Upper lobe of right lung (tissue), 1 donor: ENCODE results near the gene PTPRM. TPM values are rescaled to one million over a fixed set of nuclear protein-coding genes. Genes with fewer than 3 reads are reported as not detected.

Experiments used
- ATAC-seq: fragments of 200-7000 bp; cut with Tn5 transposase; one replicate; pipeline ENCODE4 v1.9.1; 2020; ENCODE audit warnings: mild to moderate bottlenecking, moderate library complexity
- DNase-seq: peaks from one replicate; pipeline ENCODE4 v3.0.0-alpha.2; 2020
- H3K27ac ChIP-seq: fragments of 200-600 bp; one replicate; pipeline ENCODE4 v1.8.0; 2022
- H3K27me3 ChIP-seq: fragments of 200-600 bp; one replicate; pipeline ENCODE4 v1.8.0; 2022; ENCODE audit warnings: mild to moderate bottlenecking
- H3K36me3 ChIP-seq: fragments of 200-600 bp; one replicate; pipeline ENCODE4 v1.8.0; 2022
- H3K4me1 ChIP-seq: fragments of 200-600 bp; one replicate; pipeline ENCODE4 v1.8.0; 2022
- H3K4me3 ChIP-seq: fragments of 200-600 bp; one replicate; pipeline ENCODE4 v1.8.0; 2022; ENCODE audit warnings: mild to moderate bottlenecking
- H3K9me3 ChIP-seq: fragments of 200-600 bp; one replicate; pipeline ENCODE4 v1.8.0; 2022
- CTCF ChIP-seq: fragments of 200-600 bp; IDR thresholded peaks from one replicate; pipeline ENCODE4 v1.8.0; 2022; ENCODE audit warnings: antibody characterized with exemption
- intact Hi-C: fragments of 100-400 bp; cut with DNase I; formaldehyde crosslinking; loops from one replicate; pipeline ENCODE4 v1.11.0; 2022
- total RNA-seq: library from RNA; stranded (reverse); fragmentation: NEBNext Ultra II Directional; extraction: Animal tissue kit (Norgen Biotek cat#: 25700); gene quantifications from one replicate; pipeline ENCODE4 v1.2.1, GENCODE V29; 2021
- donor health status: DM: no; HTN: yes; CAD: no; lungs with severe emphysema.

Gene PTPRM
- total RNA-seq, 1 donor from 2014 or later, result 99.3 TPM

- peak; percentile 64 for ATAC-seq
- Histone ChIP-seq H3K4me3 (no peak overlapping the region), H3K27ac (no peak overlapping the region), H3K27me3 (no peaks in the 10 kb centered on the region), H3K36me3 (no peaks in the 10 kb centered on the region), H3K4me1 (no peaks in the 10 kb centered on the region), H3K9me3 (no peaks in the 10 kb centered on the region)
- TF ChIP-seq CTCF, result no peak
- no peak for DNase-seq
- intact Hi-C loops, result no loop called here
These were observed 595.7 kb downstream of the PTPRM start for GRCh38 chr18:8162802-8163201.

- Histone ChIP-seq H3K27me3 (no peaks in the 10 kb centered on the region), H3K36me3 (no peaks in the 10 kb centered on the region), H3K4me3 (no peak overlapping the region), H3K9me3 (no peaks in the 10 kb centered on the region), H3K27ac (no peak overlapping the region), H3K4me1 (no peaks in the 10 kb centered on the region)
- ATAC-seq (no peak), DNase-seq (no peak)
- intact Hi-C loops, result no loop called here
- TF ChIP-seq CTCF, result no peak
These were observed 596.3 kb downstream of the PTPRM start for GRCh38 chr18:8163286-8163959.

GRCh38 chr18:8165095-8165494, 598.0 kb downstream of the PTPRM start:
- H3K27me3 ChIP-seq, result no peaks in the 10 kb centered on the region
- no peaks in the 10 kb centered on the region for H3K36me3 ChIP-seq
- DNase-seq (no peak), ATAC-seq (no peak)
- no peak for TF ChIP-seq CTCF
- no peaks in the 10 kb centered on the region for H3K9me3 ChIP-seq
- intact Hi-C loops, result no loop called here
- H3K4me1 ChIP-seq, result no peaks in the 10 kb centered on the region
- H3K27ac ChIP-seq, result no peak overlapping the region
- no peak overlapping the region for H3K4me3 ChIP-seq

GRCh38 chr18:8167026-8167425, 599.9 kb downstream of the PTPRM start:
- intact Hi-C loops, result no loop called here
- Histone ChIP-seq H3K27ac (no peak overlapping the region), H3K36me3 (no peaks in the 10 kb centered on the region), H3K4me1 (no peaks in the 10 kb centered on the region), H3K9me3 (no peaks in the 10 kb centered on the region), H3K4me3 (no peak overlapping the region), H3K27me3 (no peaks in the 10 kb centered on the region)
- no peak for TF ChIP-seq CTCF
- DNase-seq (no peak), ATAC-seq (no peak)

GRCh38 chr18:8167673-8168072, 600.6 kb downstream of the PTPRM start:
- no peak for TF ChIP-seq CTCF
- H3K4me1 ChIP-seq, result no peaks in the 10 kb centered on the region
- ATAC-seq, result no peak

GRCh38 chr18:8169722-8170121, 602.6 kb downstream of the PTPRM start:
- H3K36me3 ChIP-seq, result no peaks in the 10 kb centered on the region
- H3K27me3 ChIP-seq, result no peaks in the 10 kb centered on the region
- H3K27ac ChIP-seq, result no peak overlapping the region
- TF ChIP-seq CTCF, result no peak
- DNase-seq (no peak), ATAC-seq (no peak)
- intact Hi-C loops, result no loop called here
- no peak overlapping the region for H3K4me3 ChIP-seq
- no peaks in the 10 kb centered on the region for H3K4me1 ChIP-seq
- H3K9me3 ChIP-seq, result no peaks in the 10 kb centered on the region

More at GRCh38 chr18:8167673-8168072, 600.6 kb downstream of the PTPRM start:
- no peak for DNase-seq
- no peaks in the 10 kb centered on the region for H3K27me3 ChIP-seq
- H3K27ac ChIP-seq, result no peak overlapping the region
- H3K4me3 ChIP-seq, result no peak overlapping the region
- H3K36me3 ChIP-seq, result no peaks in the 10 kb centered on the region
- no peaks in the 10 kb centered on the region for H3K9me3 ChIP-seq
- intact Hi-C loops, result no loop called here
